NCI-H1930 (cell line): ENCODE data around the gene BCAR1.
"Not testable (repeated sequence)": the region's sequence is repeated elsewhere in the genome, so short reads cannot be mapped to it uniquely, and the experiment has no call there.

Experiments used
- DNase-seq, 2 experiments: peaks; one replicate each; lab custom pipeline; 2025; lab: John Stamatoyannopoulos, UW

BCAR1 gene

DNA sequence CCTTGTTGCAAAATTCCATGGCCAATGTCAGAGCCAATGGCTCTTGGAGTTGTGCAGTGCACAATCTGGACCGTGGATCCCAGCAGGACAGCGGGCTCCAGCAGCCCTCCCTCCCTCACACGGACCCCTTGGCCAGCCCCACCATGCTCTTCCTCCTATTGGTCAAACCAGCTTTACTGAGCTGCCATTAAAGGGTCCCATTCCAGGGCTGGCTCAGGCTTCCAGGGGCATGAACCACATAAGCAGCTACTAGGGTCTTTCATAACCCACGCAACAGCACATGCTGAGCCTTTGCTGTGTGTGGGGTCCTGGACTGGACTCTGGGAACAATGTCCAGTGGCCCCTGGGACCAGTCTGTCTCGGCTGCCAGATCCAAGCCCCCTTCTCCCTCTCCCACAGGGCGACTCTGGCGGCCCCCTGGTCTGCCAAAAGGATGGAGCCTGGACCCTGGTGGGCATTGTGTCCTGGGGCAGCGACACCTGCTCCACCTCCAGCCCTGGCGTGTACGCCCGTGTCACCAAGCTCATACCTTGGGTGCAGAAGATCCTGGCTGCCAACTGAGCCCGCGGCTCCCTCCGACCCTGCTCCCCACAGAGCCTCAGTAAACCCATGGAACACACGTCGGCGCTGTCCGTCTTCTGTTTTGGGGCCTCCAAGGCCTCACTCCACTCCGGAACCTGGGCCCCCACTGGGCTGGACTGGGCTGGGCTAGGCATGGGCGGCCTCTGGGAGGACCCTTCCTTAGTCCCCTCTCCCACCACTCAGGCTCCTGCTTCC lies 26.9 kb downstream of the BCAR1 start:
- DNase-seq: no peak

DNA sequence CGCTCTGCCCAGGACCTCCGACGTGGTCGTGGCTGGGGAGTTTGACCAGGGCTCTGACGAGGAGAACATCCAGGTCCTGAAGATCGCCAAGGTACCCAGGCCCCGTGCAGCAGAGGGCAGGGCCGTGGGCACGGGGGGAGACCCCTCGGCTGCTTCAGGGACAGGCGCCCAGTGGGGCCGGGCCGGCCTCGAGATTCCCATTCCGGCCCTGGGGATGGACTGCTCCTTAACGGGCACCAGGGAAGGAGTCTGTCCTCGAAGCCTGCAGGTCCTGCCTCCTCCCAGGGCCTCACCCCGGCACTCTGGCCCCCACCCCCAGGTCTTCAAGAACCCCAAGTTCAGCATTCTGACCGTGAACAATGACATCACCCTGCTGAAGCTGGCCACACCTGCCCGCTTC lies 28.3 kb downstream of the BCAR1 start:
- DNase-seq: not testable (repeated sequence)

DNA sequence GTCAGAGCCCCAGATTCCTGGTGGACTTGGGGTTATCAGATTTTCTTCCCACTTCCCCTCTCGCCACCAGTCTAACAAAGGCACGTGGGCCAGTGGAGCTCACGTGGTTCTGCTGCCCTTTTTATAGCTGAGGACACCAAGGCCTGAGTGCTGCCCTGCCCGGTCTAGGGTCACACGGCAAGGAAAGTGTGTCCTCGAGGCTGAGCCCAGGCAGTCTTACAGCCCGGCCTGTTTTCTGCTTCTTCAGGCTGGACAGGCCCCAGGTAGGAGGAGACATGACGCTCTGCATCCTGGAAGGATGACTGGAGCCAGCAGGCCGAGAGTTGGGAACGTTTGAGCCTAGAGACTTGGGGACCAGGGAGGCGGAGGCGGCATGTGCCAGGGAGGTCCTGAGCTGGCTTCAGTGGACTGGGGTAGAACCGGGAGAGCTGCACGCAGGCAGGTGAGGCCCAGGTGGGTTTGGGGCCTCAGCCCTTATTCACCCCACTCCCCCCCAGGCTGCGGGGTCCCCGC lies 29.1 kb downstream of the BCAR1 start:
- DNase-seq: no peak

DNA sequence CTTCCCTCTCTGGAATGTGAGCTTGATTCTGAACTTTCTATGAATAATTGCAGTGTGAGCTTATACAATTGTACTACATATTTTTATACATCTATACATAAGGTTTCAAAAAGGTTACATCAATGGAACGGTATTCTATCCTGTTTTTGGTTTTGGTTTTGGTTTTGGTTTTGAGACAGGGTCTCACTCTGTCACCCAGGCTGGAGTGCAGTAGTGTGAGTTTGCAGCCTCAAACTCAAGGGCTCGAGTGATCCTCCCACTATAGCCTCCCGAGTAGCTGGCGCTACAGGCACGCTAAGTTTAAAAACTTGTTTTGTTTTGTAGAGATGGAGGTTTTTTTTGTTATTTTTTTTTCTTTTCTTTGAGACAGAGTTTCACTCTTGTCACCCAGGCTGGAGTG lies 31.6 kb downstream of the BCAR1 start:
- no peak for DNase-seq

DNA sequence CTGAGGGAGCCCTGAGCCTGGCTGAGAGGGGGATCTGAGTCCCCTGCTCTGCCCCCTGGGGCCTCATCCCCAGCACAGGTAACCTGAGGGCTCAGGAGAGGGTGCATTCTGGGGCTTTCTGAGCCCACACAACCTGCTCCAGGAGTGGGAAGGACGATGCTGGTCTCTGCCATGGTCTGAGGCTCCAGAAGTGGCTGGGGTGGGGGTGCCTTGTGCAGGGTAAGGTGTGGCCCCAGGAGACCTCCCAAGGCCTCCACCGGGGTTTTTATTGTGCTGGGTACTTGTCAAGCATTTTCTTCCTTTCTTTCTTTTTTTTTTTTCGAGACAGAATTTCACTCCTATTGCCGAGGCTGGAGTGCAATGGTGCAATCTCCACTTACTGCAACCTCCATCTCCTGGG lies 32.3 kb downstream of the BCAR1 start:
- DNase-seq: no peak

GRCh38 chr16:75218256-75219076 lies 33.0 kb downstream of the BCAR1 start, which contains the start of gene CTRB1:
Gene CTRB1 (plus strand): TSS chr16:75218988. CDS start chr16:75219008, 20 bp downstream.
- DNase-seq: no peak

- DNase-seq: no peak
These were observed 34.0 kb downstream of the BCAR1 start for GRCh38 chr16:75217389-75217851.

DNA sequence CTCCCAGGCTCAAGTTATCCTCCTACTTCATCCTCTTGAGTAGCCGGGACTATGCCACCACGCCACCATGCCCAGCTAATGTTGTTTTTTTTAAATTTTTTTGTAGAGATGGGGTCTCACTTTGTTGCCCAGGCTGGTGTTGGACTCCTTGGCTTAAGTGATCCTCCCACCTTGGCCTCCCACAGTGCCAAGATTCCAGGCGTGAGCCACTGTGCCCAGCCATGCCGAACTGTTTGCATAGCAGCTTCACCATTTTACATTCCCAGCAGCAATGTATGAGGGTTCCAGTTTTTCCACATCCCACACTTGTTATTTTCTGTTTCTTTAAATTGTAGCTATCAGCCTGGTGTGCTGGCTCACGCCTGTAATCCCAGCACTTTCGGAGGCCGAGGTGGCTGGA lies 34.8 kb downstream of the BCAR1 start:
- DNase-seq: no peak

GRCh38 chr16:75216127-75216526 lies 35.3 kb downstream of the BCAR1 start:
- DNase-seq: no peak

DNA sequence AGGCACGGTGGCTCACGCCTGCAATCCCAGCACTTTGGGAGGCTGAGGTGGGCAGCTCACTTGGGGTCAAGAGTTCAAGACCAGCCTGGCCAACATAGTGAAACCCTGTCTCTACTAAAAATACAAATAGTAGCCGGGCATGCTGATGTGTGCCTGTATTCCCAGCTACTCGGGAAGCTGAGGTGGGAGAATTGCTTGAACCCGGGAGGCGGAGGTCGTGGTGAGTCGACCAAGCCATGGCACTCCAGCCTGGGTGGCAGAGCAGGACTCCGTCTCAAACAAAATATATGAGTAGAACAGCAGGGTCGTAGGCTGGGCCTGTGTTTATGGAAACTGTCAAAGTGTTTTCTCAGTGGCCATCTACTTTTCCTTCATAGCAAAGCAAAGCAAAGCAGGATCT lies 40.1 kb downstream of the BCAR1 start:
- not testable (repeated sequence) for DNase-seq

- DNase-seq: no peak
These were observed 41.5 kb downstream of the BCAR1 start for GRCh38 chr16:75209944-75210343.

DNA sequence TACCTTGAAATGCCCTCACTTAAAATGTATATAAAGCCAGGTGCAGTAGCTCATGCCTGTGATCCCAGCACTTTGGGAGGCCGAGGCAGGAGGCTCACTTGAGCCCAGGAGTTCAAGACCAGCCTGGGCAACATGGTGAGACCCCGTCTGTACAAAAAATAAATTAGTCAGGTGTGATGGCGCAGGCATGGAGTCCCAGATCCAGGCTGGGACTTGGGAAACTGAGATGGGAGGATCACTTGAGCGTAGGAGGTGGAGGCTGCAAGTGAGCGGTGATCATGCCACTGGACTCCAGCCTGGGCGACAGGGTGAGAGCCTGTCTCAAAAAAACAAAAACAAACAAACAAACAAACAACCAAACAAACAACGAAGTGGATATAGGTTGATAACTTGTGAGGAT lies 41.9 kb downstream of the BCAR1 start:
- not testable (repeated sequence) for DNase-seq

DNA sequence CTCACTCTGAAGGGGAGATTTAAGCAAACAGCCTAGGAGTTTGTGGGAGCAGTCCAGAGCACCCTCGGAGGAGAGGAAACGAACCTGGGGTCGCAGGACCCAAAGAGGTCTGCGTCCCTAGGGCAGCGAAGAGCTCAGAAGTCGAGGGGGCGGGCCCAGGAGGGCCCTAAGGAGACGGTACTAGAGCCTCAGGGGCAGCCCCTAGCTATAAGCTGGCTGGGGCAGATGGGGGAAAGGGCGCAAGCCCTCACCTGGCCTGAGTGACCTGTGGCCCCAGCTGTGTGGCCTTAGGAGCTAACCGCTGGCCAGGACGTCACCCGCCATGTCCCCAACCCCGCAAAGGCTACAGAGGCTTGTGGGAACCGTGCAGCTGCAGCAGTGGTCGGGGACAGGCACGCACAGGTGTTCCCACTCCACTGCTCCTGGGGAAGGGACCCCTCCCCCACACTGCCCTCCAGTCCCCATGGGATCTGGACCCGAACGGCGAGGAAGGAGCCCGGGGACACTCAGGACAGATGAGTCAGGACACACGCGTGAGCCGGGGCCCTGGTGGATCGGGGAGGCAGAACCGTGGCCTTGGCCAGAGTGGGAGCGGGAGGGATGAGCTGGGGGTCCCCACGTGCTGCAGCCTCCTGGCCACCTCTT lies 42.4 kb downstream of the BCAR1 start:
- DNase-seq: no peak

GRCh38 chr16:75208242-75208825 lies 43.1 kb downstream of the BCAR1 start:
- DNase-seq: no peak

DNA sequence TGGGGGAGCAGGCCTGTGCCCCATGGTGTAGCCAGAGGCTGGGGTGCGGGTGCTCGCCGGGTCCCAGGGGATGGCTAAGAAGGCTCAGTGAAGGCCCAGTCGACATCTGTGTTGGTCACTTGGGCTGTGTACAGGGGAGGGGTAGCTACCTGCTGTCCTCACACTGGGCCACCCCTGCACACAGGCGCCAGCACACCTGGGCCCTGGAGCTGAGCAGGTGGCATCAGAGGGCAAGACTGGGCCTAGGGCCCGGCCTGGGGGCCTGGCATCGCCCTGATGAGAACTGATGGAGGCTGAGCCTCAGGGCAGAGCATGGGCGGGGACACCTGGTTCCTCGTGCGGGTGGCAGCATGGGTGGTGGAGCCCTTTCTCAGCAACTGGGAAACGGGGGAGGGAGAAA lies 43.6 kb downstream of the BCAR1 start:
- DNase-seq: no peak

DNA sequence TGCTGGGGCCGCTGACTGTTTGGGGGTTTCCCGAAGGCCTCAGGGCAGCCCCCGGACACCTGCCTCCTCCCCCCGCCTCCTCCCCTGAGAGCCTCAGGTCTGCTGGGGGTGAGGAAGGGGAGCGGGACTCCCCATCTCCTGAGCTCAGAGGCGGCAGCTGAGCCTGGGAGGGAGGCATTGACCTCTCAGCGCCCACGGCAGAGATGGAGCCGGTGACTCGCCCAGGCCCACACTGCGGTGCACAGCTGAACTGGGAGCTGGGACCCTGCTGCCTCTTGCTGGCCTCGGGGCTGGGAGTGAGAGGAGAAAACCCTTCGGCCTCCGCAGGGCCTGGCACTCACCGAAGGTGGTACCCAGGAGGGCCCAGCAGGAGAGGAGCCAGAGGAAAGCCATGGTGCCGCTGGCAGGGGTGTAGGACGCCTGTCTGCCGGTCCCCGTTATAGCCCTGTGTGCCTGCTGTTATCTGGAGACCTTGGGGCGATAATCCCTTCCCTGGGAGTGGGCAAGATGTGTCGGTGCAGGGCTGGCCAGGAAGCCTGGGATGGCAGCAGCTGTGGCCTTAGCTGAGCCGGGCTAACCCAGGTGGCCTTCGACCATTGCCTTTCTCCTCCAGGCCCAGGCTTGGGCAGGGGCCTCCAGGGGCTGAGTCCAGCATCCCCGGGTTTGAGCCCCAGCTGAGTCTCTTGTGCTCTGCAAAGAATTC lies 44.5 kb downstream of the BCAR1 start, which contains the start of gene CTRB2:
TSS of gene CTRB2 (minus strand) at position 413 of the 703 bp plus-strand sequence. CDS start at position 393, 20 bp downstream.
- DNase-seq: no peak

DNA sequence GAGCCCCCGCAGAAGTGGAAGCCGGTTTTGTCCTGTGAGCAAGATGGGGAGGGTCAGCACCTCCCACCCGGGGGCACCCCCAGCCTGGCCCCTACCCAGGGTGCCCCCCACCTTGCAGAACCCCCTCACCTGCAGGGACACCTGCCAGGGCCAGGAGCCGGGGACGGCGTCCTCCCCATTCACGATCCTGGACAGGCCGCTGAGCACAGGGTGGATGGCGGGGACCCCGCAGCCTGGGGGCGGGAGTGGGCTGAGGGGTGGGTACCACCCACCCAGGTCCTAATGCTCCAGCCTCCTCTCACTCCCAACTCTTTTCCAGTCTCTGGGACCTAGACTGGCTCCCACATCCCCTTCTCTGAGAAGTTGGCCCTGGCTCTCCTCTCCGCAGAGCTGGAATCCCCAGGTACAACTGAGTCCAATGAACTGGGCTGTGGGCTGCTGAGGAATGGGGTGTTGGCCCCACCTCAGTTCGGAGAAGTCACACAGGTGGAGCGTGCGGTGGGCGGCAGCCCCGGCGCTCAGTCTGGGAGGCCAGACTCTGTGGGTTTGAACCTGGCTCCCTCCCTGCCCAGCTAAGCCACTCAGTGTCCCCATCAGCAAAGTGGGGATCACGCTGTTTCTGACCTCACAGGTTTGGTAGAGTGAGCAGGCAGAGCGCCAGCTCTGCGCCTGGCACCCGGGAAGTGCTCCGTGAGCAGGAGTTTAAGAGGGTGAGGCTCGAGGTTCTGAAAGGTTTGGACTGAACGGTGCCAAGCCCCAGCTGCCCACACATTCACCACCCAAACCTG lies 45.3 kb downstream of the BCAR1 start:
- not testable (repeated sequence) for DNase-seq

DNA sequence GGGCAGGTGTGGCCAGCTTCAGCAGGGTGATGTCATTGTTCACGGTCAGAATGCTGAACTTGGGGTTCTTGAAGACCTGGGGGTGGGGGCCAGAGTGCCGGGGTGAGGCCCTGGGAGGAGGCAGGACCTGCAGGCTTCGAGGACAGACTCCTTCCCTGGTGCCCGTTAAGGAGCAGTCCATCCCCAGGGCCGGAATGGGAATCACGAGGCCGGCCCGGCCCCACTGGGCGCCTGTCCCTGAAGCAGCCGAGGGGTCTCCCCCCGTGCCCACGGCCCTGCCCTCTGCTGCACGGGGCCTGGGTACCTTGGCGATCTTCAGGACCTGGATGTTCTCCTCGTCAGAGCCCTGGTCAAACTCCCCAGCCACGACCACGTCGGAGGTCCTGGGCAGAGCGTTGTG lies 46.0 kb downstream of the BCAR1 start:
- DNase-seq: not testable (repeated sequence)

DNA sequence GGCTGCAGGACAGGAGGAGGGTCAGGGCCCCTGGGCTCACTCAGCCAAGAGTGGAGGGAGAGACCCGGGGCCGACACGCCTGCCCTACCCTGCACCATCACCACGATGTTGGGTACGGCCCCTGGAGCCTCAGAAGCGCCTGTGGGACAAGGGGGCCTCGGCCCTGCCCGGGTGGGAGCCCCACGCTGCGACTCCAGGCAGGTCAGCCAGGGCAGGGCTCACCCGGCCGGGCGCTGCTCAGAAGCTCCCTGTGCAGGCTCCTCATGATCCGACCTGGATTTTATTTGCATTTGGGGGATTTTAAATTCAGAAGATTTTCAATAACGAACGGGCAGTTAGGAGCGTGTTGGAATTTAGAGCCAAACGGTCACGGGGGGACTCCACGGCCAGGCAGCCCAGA lies 46.5 kb downstream of the BCAR1 start:
- not testable (repeated sequence) for DNase-seq

DNA sequence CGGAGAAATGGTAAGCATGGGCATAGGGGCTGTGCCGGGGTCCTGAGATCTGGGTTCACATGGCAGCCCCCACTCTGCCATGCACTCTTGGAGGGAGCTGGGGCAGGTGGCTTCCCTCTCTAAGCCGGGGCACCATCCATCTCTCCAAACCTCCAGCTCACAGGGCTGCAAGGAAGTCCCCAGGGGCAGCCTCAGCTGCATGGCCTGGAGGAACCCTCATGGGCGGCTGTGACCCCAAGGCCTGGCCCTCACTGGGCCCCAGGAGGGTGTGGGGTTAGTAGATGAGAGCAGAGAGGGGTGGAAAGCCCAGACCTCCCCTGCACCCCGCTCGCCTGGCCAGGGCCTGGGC lies 47.0 kb downstream of the BCAR1 start:
- DNase-seq: no peak
